ENCODE data around the gene LYRM4. TPM values are rescaled to one million over a fixed set of nuclear protein-coding genes. Genes with fewer than 3 reads are reported as not detected.

LYRM4 gene
- polyA plus RNA-seq (ENCODE audit: insufficient read length) = 20.4 TPM

DNA sequence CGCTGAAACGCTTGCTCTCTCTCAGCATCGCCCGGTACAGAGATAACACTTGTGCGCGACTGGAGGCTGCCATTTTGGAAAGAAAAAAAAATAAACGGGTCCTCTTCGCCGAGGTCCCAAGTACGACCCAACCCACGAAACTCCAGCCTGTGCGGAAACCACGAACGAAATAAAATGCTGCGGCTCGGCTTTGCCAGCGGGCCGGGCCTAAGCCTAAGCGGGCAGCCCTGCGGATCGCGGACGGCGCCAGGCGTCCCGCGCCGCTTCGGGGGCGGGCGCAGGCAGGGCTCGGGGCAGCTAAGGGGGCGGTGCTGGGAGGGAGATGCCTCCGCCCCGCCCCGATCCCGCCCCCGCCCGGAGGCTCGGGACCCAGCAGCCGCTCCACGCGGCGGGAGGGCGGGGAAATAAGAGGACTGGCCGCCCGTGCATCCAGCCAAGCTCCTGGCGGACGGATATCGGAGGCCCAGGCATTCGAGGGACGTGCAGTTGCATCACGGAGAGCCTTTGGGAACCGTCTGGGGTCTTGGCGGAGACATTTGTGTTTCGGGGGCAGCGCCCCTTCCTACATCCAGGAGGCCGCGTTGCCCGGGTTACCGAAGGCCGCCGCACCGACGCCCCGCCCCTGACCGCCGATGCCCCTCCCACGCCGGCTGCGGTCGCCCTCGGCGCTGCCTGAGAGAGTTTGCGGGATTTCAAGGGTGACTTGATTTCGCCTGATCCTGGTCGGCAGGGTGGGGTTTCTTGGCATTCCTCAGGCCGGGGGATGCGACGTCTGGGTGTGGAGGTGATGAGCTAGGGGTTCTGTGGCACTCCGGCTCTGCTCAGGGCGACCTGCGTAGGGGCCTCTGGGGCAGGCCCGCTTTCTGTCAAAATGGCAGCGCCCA lies at the start of gene LYRM4, which contains the start of gene FARS2:
Gene LYRM4, minus strand, starts transcription at position 290 of the 884 bp plus-strand sequence. Its CDS starts 217 bp downstream, at position 73.
Gene FARS2, plus strand, starts transcription at position 853 of the 884 bp plus-strand sequence.
- peak; percentile 49 for DNase-seq (ENCODE audit: low read depth)

DNA sequence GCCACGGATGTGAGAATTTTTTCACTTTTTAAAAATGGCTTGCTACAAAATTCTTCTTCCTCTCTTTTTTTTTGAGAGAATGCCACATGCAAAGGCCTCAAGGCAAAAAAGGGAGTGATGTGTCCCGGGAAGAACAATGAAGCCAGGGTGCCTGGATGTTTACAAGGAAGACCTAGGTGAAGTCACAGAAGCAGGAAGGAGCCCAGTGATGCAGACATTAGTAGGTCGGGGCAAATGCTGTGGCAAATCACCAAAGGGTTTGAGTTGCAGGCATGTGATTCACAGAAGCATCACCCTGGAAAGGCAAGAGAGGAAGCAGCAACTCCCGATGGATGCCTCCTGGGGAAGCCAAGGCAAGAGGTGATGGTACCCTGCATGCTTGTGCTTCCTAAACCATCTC lies 47.3 kb upstream of the LYRM4 start:
- no peak for DNase-seq (ENCODE audit: low read depth)

DNA sequence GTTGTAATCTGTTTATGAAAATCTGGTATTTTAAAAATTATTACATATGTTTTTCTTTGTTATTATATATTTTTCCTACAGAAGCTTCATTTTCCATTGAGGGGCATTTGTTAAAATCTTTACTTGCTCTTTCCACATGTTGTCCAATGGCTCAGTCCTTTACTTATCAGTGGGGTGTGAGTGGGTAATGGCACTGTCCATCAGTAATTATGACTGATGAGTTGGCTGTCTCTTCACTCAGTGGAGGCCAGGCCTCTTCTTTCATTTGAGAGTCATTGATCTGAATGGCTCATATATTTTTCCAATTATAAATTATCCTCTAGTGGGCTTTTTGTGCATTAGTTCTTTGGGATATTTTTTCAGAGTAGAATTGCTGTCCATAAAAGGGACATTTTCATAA lies 46.3 kb upstream of the LYRM4 start:
- no peak for DNase-seq (ENCODE audit: low read depth)

DNA sequence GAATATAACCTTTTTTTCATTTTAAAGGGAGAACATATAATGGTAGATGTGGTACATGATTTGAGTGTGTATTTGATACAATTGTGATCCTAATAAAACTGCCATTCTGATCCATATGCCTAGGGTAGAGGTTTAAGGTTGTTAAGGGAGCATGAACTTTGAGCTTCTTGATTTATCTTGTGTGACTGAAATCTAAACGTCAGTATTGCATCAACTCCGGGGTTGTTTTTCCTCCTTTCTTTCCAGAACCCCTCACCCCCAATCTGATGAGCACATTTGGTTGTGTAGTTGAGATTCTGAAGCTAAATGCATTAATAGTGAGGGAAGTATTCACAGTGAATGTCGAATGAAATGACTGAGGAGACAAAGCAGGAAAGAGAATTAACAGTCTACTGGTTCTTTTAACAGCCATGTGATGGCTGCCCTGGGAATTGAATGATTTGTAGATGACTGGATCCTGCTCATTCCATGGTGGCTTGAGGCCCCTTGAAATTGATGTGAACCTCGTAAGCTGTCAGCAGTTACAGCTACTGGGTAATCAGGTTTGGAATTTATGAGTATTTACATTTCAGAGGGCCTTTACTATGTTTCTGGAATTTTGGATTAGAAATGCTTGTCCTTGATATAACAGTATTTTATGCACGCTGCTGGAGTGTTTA lies 45.3 kb upstream of the LYRM4 start:
- DNase-seq (ENCODE audit: low read depth) = no peak

DNA sequence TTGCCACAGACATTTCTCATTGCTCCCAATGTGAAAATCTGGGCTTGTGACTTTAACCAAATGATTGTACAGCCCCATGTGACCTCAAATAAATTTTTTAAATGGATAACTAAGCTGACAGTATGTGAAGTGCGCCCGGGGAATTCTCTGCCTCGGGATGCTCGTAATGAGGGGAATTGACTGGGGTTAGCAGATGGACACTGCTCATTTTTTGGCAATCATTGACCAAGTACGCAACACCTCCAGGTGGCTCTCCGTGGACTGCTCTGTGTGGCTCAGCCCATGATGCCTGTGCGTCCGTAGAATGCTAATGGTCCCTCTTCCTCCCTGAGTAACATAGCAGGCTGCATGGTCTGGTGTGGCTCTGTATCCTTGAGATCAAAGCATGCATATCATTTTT lies 42.9 kb upstream of the LYRM4 start:
- no peak for DNase-seq (ENCODE audit: low read depth)

DNA sequence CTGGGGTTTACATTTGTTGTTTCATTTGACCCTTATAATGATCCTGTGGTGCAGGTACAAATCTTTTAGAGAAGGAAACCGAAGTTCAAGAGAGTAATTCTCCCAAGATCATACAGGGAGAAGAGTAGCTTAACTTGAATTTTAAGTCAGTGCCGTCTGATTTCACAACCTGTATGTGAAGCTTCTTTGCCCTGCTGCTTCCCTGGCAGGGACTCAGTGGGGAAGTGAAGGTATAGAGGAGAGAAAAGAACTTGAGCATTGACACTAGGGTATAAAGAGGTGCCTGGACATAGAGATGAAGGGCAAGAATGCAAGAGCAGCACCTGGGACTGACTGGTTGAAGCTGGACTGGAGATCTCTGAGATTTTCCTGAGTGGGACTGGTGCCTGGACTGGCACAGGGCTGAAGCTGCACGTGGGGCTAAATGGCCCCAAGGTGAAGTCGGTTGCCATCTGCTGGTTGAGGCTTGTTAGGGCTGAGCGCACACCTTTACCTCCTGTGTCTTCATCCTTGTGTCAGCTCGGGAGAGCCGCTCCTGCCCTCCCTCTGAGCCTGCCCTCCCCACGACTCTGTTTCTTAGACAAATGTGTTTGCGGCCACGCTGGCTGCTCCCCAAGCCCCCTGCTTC lies 42.4 kb upstream of the LYRM4 start:
- no peak for DNase-seq (ENCODE audit: low read depth)

DNA sequence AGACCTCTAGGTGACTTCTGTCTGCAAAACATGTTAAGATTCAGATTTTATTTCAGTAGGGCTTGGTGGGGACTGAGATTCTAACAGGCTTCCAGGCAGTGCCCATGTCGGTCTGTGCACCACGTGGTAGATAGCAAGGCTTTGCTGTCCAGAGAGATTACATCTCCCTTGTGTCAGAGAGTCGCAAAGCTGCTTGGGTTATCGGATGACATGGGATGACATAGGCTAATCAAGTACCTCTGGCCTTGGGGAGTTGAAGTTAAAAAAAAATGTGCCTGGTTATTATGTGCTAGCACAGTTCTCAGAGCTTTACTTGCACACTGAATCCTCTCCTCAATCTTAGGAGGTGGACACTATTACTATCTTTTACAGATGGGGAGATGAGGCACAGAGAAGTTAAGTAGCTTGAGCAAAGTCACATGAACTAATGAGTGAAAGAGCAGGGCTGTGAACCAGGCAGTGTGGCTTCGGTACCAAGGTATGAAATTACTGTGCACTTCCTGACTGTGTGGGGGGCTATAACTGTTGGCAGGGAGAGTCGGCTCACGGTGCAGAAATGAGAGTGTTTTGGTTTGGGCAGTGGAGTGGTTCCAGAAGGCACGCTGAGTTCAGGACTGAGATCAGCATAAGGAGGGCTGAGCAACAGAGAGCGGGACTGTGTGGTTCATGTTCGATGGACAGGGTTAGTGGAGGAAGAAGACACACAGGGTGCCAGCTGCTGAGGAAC lies 41.6 kb upstream of the LYRM4 start:
- DNase-seq (ENCODE audit: low read depth) = no peak

DNA sequence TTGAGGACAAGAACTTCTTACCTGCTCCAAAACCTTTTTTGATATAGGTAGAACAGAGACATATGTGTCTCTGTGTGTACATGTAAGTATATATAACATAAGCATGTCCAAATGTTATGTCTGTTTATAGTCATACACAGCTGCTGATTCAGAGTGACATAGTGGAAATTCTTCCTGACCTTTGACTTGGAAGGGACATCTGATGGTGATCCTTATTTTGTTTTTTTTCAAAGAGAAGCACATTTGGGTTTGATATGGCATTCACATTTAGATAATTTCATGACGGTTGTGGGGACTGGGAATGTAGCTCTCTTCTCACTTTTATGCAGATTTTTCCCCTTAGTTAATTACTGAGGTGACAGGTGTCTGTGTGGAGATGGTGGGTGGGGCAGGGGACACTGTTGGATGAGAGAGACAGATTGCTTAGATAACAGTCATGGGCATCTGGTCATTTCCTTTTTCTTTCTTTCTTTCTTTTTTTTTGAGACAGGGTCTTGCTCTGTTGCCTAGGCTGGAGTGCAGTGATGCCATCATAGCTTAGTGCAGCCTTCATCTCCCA lies 39.5 kb upstream of the LYRM4 start:
- no peak for DNase-seq (ENCODE audit: low read depth)

DNA sequence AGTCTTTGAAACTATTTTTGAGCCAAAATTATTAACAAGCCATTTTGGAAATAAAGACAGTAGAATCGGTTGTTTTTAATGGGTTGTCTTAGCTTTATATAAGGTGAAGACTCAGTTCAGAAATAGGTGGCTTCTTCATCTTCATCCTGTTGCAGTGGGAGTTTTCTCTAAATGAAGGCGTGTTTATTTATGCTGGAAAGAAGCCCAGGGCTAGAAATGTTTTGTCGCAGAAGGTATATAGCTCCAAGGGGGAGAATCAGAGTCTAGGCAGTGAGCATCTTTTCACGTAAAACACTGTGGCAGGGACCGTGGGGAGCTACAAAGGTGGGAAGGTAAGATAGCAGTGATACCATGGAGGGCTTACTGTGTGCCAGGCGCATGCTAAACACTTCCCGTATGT lies 34.9 kb upstream of the LYRM4 start:
- no peak for DNase-seq (ENCODE audit: low read depth)

DNA sequence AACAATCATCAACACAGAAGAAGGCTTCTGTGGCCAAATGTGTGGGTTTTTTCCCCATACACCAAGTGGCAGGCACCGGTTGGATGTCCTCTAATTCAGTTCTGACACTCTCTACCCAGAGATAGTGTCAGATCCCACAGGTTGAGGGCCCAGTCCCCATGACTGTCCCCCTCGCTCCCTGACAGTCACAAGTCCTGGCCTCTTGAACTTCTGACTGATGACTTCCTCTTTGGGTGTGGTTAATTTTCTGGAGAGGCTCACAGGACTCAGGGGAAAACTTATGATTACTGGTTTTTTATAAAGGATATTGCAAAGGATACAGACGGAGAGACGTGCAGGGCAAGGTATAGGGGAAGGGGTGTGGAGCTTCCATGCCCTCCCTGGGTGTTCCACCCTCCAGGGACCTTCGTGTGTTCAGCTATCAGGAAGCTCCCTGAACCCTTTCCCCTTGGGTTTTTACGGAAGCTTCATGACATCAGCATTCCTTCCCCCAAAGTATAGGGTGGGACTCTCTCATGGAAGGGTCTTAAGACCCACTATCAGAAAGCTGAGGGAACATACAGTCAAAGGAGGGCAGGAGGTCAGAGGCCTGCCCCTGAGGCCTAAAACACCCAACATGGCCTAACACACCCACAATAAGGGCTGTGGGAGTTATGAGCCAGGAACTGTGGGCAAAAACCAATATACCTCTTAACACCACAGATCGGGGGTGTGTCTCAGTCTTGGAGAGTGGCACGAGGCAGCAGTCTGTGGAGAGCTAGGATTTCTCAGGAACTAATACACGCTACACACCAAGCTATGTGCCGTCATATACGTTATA lies 33.9 kb upstream of the LYRM4 start:
- DNase-seq (ENCODE audit: low read depth) = no peak

DNA sequence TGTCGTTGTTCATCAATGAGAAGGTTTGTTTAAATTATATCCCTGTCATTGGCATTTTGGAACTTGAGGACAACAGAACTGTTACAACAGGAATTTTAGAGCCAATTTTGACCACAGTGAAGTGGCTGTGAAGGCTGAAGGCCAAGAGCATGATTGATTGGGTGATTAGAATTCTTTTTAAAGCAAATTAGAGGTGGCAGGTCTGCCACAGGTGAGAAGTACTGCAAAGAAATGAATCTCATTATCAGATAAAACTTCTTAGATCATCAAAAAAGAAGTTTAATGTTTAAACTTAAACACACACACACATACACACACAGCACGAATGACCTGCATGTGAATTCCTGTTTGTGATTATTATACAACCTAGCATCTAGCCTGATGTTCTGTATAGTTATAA lies 32.9 kb upstream of the LYRM4 start:
- no peak for DNase-seq (ENCODE audit: low read depth)

DNA sequence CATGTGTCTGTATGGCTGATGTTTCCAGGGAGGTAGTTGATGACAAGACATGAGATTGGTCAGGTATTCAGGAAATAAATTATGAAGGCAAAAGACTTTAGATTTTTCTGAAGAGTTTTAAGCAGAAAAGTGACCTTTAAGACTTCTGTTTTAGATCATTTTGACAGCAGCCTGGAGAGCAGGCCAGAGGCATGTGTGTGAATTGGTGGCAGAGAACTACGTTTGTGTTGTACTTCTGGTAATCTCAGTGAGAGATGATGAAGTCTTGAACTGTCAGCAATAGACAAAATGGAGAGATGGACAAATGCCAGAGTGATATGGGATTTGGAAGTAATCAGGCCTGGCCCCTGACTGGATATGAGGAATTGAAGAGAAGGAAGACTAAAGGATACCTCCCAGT lies 31.4 kb upstream of the LYRM4 start:
- no peak for DNase-seq (ENCODE audit: low read depth)

DNA sequence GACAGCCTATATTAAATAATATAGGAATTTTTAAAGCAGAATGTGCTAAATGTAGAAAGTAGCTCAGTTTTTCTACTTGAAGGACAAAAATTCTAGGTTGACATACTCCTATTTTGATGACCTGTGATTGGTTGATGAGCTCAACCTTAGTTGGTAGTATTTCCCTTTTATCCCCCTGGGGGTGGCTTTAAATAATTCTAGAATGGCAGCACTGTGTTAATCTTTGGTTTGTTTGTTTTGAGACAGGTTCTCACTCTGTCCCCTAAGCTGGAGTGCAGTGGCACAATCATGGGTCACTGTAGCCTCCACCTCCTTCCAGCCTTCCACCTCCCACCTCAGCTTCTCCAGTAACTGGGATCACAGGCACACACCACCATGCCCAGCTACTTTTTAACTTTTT lies 29.8 kb upstream of the LYRM4 start:
- no peak for DNase-seq (ENCODE audit: low read depth)

DNA sequence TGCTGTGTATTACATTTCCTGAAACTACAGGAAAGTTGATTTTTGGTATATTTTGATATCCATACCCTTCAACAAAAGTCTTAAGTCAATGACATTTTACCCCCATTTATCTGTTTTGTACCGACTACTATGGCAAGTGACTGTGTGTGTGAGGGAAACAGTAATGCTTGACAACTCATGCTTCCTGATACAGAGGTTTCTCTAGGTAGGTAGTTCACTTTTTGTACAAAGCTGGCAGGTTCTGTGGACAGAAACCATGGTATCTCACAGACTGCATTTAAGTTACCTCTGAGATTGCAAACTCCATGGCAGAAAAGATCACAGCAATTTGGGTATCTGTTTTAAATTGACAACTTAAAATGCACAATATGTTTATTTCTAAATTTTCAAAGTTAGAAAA lies 29.3 kb upstream of the LYRM4 start:
- no peak for DNase-seq (ENCODE audit: low read depth)

DNA sequence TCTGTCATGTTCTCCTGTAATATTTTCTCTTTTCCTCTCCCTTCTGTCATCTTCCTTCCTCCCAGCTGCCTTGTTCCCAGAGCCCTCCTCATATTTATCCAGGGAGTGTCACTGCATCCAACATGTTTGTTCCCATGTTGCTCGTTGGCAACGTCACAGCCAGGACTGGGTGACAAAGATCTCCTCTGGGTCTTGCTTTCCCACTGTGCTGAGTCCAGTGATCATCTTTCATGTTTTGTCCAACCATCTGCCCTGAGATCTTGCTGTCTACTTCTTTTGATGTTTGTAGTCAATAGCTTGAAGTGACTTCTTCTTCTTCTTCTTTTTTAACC lies 27.2 kb upstream of the LYRM4 start:
- no peak for DNase-seq (ENCODE audit: low read depth)

DNA sequence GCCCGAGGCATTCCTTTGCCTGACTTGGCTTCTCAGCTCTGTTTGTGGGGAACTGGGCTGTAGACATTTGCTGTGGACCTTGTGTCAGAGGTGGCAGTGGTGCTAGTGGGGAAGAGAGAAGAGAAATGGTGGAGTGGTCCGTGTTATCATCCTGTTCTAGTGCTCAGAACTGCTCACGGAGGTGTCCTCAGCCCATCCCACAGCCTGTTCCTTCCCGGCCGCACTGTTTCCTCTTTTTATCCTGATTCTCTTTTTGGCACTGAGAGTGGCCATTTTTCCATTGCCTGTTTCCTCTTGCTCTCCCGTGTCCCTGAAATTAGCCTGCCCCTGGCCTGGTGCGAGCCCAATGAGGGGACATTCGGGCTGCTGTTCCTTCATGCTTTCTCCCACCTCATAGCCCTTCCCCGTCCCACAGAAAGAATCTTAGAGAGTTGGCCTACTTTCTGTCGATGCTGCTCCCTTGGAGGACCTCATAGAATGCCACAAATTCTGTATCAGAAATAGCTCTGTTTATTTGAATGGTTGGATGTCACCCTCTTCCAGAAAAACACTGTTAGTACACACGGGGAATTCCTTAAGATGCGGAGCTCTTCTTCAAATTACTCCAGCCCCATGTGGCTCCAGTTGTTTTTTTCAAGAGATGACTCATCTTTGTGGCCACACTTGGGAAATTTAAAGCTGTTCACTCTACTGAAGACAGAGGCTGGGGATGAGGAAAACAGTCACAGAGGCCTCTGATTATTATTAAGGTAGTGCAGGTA lies 26.6 kb upstream of the LYRM4 start:
- no peak for DNase-seq (ENCODE audit: low read depth)

DNA sequence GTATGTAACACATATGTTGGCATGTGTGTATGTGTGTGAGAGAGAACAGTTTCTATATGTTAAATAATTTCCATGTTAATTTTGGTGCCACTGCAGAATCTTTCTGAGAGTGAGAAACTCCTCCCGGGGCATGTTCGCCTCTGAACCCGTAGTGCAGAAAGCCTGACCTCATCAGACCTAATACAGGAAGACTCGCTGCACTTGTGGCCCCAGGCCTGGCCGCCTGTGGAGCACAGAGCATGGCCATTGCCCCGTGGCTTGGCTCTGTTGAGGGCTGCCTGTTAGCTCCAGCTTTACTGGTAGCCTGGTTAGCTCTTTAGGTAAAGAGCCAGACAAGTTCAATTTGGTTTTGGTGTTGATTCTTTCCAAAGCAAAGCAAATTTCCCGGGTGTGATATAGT lies 26.0 kb upstream of the LYRM4 start:
- no peak for DNase-seq (ENCODE audit: low read depth)

DNA sequence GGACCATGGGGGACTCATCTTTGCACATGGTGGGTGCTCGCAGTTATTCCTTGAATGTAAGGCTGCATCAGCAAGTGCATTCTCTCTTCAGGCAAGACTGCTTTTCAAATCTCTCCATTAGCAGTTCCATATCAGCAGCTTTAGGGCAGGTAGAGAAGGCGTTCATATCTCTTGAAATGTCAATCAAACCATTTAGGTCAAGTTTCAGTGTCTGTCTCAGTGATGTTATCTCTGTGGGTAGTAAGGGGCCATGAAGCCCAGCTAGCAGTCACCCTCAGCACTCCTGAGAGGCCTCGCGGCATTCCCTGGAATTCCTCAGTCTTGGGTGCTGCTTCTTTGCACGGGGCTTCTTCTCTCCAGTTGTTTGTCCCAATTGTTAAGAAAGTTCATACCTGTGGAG lies 24.8 kb upstream of the LYRM4 start:
- DNase-seq (ENCODE audit: low read depth) = no peak

DNA sequence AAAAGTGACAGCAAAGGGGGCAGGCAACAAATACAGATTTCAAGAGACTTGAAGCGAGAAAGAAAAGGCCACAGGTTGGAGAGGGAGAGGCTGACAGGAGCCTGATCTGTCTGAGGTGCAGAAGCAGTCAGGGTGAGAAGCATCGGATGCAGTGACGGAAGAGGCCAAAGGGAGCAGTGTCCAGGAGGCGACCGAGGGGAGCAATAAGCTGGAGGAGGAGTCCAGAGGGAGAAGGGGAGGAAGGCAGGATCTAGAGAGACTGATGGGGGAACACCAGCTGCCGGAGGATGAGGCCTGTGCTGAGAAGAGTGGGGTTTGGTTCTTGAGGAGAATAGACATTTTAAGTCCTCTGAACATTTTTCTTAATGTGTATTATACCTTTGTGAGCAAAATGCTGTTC lies 24.3 kb upstream of the LYRM4 start:
- no peak for DNase-seq (ENCODE audit: low read depth)

DNA sequence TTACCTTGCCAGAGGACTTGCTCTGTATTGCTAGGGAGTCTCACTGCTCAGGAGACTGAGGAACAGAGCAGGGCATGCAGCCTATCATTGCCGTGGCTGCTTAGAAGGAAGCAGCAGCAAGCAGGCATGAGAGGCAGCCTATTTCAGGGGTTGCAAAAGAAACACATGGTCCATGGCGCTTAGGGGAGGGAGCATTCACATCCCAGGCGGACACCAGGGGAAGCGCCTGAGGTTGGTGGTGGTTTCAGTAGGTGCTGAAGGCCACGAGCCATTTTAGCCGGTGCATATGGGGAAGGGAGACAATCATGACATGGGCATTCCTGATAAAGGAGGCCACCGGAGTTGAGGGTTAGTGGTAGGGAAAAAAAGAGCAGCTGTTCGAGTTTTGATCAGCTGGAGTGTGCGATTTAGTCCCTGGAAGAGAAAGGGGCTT lies 21.5 kb upstream of the LYRM4 start:
- DNase-seq (ENCODE audit: low read depth) = no peak

All from forelimb muscle (tissue), 1 donor.